GM18507 (cell line): ENCODE measurements around the gene CHCHD6.

ENCODE experiments used
- DNase-seq: peaks from one replicate; pipeline ENCODE4 v3.0.0; 2011; ENCODE audit warnings: low read depth; ENCODE audit not compliant: insufficient read length; ENCODE audit errors: extremely low spot score
- FAIRE-seq: peaks from 2 replicates; lab custom pipeline; 2011; peaks lifted over from hg19 to GRCh38; lab: Jason Lieb, UNC

The CHCHD6 gene, protein sequence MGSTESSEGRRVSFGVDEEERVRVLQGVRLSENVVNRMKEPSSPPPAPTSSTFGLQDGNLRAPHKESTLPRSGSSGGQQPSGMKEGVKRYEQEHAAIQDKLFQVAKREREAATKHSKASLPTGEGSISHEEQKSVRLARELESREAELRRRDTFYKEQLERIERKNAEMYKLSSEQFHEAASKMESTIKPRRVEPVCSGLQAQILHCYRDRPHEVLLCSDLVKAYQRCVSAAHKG

DNA sequence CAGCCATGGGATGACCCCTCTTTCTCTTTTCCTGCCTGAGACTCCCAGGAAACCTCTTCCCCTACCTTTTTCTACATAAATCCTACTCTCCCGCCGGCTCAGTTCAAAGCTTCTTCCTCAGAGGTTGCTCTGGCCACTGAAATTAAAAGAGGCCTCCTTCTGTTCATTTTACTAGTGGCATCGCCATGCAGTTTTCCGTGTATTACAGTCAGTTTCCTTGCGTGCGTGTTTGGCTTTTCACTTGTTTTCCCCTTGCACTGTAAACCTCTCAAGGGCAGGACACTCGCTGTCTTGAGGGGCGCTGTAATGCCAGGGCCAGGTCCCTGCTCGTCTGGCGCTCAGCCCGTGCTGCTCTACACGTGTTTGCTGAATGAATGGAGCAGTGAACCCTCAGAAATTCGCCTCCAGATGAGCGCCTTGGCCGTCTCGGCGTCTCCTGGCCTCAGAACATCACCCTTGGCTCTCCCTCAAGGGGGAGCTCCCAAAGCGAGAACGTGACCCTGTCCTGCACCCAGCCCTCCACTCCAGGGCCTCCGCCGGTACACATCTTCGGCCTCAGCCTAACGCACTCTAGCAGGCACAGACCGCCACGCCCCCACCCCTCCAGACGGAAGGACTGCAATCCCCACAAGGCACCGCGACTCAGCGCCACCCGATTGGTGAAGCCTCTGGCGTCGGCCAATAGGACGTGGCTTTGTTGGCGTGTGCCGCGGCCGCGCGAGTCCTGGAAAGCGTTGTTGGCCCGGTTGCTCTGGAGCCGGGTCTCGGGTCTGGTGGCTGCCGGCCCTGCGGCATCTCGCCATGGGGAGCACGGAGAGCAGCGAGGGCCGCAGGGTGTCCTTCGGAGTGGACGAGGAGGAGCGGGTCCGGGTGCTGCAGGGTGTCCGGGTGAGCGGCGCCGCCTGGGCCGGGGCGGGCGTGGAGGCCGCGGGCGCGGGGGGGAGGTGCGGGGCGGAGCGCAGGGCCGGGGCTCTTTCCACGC lies at the start of gene CHCHD6:
Gene CHCHD6 (plus strand): TSS at position 729 of the 982 bp plus-strand sequence. CDS start 73 bp downstream, at position 802.
- peak; percentile 98 for DNase-seq
- FAIRE-seq, result peak; percentile 94

DNA sequence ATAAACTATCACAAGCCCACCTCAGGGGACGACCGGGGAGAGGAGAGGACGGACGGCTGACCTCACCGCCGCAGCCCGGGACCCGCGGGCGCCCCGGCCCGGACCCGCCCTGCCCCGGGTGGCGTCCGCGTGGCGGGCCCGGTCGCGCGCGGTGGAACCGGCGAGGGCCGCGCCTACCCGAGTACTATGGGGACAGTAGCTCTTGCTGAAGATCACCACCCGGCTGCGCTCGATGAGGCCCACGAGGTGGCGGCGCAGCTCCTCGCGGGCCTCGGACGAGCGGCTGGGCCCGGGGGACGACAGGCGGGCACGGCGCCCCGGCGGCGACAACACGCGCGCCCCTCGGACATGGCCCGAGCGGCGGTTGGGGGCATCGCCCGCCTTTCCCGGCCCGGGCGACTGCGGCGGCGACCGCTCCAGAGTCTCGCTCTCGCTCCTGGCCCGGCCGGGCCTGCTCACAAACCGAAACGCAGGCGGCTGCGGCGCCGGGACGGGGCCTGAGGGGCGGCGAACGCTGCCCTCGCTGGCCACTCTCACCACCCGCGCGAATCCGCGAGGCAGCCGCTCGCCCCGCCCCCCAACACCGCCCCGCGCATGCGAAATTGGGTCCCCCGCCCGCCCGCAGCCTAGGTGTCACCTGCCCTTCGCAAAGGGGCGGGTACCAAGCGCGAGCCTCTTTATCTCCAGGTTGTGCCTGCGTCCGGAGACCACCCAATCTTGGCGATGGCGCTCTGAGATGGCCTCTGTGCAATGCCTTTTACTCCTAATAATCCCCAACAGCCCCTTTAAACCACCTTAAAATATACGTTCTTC lies 49.3 kb upstream of the CHCHD6 start, which contains the start of gene TXNRD3:
Gene TXNRD3 (minus strand): TSS at position 554 of the 813 bp plus-strand sequence.
- FAIRE-seq, result no peak
- DNase-seq, result no peak

DNA sequence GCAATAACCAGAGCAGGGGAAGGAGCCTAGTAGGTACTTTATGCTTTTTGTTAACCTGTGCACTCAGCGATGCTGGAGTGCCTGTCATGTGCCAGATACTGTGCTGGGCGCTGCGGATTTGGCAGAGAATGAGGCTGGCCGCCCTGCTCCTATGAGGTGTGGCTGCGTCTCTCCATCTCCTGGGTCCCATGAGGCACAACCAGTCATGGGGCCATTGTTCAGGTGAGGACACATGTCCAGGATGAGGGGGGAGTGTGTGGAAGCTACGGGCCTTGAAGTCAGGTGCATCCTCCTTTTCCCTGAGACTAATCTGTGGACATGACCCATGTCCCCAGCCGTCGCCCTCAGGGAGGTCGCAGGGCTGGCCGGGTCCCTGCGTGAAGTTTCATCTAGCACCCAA lies 48.2 kb upstream of the CHCHD6 start:
- DNase-seq (no peak), FAIRE-seq (no peak)

DNA sequence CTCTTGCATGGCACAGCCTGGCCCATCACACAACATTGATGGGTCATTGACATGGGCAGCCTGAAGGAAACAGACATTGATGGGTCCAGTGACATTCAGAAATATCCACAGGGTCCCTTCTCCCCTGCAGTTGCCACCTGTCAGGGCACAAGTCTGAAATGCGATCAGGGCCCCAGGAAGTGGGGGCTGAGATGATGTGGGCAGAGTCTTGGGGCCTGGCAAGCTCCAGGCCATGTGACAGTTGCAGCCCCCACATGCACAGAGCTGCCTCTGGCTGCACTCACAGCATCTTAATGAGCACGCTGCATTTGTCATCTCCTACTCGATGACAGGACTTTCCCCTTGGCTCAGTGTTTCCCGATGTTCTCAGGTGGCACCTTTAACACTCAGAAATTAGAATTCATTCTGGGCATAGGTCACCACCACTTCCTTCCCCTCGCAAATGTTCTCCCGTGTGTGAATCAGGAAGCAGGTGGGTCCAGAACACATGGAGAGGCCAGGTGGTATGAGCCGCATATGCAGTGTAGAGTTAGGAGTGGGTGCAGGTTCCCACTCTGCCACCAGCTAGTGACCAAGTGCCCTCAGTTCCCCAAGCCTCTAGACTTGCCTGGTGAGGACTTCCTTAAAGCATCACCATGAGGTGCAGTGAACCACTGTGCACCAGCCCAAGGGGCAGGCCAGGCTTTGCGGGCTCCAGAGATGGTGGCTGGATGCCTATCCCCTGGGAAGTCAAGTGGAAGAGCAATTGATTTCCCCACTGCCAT lies 47.5 kb upstream of the CHCHD6 start:
- DNase-seq (no peak), FAIRE-seq (no peak)

DNA sequence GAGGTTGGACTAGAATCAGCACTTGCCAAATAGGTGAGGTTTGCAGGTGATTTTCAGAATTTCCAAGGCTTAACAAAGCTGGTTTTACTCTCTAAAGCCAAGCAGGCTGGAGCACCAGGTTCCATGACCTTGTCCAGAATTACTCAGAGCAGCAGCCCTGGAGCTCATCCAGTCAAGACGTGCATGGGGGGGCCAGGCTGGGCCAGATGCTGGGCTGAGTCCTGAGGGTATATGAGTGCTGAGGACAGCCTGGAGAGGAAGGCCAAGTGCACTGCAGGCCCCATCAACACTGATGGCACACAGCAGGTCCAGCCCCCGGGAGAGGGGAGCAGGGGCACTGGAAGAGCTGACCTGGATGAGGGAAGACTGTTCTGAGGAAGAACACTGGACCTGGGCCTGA lies 46.1 kb upstream of the CHCHD6 start:
- FAIRE-seq (no peak), DNase-seq (no peak)

DNA sequence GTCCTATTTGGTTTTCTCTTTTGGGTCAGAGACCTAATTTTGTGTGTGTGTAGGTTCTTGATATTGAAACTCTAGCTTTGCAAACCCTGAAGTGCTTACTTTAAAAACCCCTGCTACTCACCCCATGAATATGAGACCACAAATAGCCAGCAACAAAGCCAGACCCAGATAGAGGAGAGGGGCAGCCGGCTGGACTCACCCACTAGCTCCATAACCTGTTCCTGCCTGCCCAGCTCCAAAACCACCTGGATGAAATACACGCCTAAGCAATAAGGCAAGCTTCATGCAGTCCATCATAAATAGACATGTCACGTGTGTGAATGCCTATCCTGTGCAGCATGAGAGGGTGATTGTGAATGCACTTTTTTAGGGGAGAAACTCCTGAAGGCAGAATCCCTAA lies 45.5 kb upstream of the CHCHD6 start:
- DNase-seq (no peak), FAIRE-seq (no peak)

DNA sequence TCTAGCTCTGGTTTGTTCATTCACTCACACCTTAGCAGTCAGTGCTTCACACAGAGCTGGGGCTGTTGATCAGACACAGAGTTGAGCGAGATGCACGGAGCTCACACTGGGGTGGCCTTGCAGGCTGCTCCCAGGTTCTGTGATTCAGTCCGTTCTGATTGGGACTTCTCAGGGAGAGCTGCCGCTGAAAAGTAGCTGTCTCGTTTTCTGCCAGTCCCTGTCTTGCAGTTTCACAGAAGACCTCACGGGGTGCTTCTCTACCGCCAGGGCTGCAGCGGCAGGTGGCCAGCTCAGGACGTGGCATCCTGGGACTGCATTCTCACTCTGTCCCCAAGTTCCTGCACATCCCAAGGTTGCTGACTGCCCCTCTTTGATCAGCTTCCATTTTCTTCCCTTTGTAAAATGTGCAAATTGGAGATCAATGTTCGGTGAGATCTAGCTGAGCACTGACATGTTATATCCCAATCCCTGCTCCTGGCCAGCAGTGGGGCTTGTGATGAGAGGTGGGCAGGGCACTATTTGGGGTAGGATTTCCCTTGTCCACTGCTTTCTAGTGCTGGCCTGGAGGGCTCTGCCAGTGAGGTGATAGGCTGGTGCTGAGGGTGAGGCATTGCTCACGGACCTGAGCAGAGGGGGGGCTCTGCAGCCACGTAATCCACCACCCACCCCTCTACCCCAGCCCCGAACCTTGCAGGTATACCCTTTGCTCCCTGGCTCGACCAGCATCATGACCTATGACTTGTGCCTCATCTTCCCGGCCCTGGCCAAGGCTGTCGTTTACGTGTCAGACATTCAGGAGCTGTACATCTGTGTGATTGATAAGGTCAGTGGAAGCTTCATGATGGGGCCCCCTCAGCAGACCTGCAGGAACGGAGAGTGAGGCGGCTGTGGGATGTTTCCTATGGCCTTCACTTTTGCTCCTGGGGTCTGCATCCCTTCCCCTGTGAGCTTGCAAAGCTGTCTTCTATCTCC lies 43.8 kb upstream of the CHCHD6 start:
- DNase-seq, result no peak

DNA sequence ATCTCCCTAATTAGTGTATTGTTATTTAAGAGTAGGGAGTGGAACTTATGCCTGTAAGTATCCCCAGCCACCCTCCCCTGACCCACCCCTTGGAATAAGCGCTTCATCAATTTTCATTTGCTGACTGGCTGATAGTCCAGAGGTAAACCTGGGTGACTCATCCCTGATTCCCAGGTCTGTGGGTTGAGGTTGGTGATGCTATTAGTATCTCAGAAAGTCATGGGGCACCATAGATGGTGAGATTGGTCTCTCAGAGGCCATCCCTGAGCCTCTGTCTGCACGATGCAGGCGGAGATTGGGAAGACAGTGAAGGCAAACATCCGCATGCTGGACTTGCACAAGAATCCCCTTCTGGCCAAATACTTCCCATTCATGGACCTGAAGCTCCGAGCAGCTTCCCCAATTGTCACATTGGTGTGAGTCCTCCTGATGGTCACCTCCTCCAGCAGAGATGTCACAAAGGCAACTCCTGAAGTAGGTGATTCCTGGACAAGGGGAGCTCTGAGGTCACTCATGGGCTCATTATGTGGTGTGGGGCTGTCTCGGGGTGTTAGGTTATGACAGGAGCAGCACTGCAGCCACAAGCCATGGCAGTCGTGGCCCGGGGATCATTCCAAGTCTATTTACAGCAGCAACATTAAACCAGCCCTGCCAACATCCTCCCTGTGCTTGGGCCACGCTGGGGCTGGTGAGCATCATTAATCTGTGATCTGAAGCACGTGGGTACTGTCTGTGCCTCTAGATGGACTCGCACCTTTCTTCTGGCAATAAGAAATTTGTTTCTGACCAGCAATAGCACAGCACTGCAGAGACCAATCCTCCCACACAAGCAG lies 42.3 kb upstream of the CHCHD6 start:
- DNase-seq (no peak), FAIRE-seq (no peak)

More for the DNA sequence above, 43.8 kb upstream of the CHCHD6 start:
- no peak for FAIRE-seq

DNA sequence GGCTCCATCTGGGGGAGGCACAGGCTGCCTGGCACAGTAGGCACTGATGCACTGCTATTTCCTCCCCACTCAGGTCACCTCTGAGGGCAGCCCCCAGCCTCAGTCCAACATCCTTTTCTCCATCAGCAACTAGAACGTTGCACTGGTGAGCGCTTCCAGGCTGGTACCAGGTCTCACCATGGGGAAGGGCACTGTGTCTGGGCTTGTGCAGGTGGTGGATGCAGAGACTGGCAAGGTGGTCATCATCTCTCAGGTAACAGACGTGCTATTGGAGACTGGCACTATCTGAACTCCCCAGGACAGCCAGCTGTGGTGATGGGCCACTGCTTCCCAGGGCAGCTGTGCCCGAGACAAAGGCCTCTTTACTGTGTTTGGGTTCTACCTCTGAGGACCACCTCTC lies 40.8 kb upstream of the CHCHD6 start:
- DNase-seq (no peak), FAIRE-seq (no peak)

DNA sequence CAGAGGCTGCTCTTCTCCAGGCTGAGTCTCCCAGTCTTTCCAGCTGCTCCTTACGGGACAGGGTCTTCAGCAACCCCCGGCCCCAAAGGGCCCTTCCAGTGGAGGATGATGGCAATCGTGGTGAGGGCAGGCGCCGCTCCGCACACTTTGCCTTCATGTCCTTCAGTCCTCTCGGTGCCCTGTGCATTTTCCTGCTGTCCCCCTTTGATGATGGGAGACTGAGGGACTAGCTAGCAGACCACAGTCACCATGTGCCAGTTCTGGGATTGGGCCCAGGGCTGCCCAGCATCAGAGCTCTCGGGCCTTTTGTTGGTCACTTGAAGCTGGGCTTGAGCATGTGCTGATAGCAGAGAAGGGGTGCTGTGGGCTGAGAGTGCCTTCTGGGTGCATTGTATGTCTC lies 40.3 kb upstream of the CHCHD6 start:
- FAIRE-seq (no peak), DNase-seq (no peak)

DNA sequence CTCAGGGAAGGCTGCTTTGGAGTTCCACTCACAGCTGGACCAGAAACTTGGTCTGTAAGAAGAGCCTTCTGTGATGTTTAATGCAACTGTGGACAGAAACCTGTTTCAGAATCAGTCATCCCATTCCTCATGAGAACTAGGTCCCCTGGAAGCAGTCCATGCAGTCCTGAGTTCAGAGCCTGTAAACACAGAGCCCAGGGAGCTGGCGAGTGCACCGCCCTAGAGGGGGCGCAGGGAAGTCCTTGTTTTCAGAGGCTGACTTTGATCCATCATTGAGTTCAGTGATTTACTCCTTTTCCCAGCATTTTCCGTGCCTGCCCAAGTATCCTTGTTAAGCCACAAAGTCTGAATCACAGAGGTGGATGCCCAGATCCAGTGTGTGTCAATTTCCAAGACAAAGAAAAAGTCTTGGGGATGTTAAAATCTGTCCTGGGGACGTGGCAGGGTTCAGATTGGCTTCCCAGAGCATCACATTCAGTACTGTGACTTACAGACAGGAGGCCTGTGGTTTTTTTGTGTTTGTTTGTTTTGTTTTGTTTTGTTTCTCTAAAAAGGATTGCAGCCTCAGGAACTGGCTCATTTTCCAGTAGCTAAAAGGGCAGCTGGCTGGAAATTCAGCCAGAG lies 39.3 kb upstream of the CHCHD6 start:
- no peak for DNase-seq
- FAIRE-seq, result no peak

DNA sequence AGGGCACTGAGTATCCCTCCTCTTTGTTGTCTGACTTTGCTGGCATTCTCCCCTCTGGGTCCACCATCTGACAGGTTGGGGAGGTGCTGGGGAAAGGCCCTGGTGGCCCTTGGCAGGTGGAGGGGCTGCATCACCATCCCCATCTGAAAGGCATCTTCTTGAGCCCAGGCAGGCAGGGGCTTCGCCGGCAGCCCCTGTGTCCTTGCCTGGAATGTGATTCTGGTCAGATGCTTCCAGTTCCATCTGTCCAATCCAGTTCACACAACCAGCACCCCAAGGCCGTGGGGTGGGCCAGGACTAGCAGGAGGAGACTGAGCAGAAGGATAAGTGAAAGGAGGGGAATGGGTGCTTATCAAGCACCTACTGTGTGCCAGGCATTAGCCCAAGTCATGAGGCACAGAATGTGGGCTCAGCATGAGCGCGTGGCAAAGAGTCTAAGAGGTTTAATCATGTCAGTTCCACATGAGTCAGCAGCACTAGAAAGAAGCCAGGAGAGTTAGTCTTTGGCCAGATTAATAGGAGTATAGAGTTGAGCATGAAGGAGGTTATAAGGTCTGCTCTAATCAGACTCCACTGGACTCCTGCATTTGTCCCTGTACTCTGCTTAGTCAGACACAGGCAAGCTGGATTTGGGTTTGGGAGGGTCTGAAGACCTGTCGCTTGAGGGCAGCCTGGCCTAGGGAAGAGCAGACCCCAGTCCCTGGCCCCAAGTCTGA lies 38.7 kb upstream of the CHCHD6 start:
- FAIRE-seq (no peak), DNase-seq (no peak)

DNA sequence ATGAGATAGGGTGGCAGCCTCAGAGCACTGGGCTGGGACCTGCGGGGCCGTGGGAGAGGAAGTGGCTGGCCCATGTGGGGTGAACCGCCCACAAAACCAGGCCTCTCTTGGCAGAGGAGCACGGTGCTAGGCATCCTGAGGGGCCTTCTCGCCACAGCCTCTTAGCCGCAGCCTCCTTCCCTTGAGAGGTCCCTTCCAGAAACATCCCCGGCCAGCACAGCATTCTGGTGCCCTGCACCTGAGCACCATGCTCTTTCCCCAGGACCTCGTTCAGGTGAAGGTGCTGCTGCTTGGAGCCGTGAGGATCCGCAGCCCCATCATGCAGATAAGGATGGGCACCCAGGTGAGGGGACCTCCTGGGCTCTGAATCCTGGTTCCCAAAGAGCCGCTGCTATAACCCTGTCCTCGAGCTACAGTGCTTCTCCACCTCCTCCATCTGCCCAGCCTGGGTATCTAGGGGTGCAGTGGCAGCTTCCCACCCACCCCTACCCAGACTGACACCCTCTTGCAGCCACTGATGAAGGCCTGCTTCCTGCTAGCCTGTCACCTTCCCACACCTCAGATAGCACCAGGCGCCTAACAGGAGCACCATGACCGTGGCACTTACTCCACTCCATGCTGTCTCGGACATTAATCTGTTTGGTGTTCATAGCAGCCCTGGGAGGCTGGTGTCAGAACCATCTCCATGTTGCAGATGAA lies 37.9 kb upstream of the CHCHD6 start:
- DNase-seq, result no peak
- no peak for FAIRE-seq

DNA sequence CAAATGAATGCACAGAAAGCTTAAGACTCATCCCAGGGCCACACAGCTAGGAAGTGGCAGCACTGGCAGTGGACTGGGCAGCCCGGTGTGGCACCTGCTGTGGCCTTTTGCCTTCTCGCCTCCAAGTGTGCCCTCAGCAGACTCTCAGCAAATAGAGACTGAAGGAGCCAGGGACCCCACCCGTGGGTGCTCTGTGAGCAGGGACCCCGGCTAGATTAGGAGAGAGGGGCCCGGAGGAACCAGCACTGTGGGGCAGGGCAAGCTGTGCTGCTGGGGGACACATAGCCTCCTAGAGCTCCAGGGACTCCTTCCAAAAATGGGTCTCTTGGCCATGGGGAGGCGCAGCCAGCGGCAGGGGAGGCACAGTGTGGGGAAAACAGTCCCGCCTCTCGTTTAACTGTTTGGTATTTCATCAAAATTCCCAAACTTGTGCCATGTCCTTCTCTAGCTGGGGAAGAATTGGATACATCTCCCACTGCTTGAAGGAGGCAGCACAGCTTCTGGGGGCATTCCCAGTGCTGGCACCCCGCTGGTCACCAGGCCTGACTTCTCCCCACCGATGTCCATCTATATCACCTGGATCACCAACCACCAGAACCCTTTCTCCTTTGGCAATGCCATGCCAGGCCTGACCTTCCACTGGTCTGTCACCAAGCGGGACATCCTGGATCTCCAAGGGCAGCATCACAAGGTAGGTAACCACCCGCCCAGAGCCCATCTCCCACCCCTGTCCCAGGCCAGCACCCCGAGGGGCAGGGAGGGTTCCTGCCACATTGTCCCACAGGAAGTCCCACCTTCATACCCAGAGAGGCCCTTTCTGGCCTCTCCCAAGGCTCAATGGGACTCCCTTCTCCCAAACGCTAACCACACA lies 37.1 kb upstream of the CHCHD6 start:
- DNase-seq (no peak), FAIRE-seq (no peak)
